Measurements from ENCODE around the gene UBE2Q2.
A peak's percentile ranks its signal among the peaks of the same experiment; 100 is the strongest.
"Not testable (repeated sequence)": the region's sequence is repeated elsewhere in the genome, so short reads cannot be mapped to it uniquely, and the experiment has no call there.

UBE2Q2 gene

GRCh38 chr15:75842722-75843677, at the start of gene UBE2Q2:
Gene UBE2Q2, plus strand, starts transcription at chr15:75843447. Its CDS starts 220 bp downstream, at chr15:75843667.
- peak; percentile 79 for DNase-seq

GRCh38 chr15:75796321-75796720, 46.9 kb upstream of the UBE2Q2 start:
- DNase-seq = no peak

GRCh38 chr15:75797146-75797545, 46.1 kb upstream of the UBE2Q2 start:
- not testable (repeated sequence) for DNase-seq

DNA sequence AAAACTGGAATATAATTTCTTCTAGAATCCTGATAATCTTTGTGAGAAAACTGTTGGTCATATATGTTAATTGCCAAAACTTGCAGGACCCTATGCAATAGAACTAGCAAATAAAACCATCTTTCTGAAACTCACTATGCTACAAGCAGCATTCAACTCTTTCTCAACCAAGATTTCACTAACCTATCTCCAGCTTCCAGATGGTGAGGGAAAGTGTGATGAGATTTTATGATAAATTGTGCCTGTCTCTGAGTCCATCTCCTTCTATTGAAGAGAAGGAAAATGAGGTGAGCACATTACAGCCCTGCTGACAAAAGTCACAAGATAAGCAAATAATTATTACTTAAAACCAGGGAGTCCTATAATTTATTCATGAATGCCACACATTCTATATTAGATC, 44.1 kb upstream of the UBE2Q2 start:
- DNase-seq = no peak

GRCh38 chr15:75800409-75800808, 42.8 kb upstream of the UBE2Q2 start:
- DNase-seq = not testable (repeated sequence)

DNA sequence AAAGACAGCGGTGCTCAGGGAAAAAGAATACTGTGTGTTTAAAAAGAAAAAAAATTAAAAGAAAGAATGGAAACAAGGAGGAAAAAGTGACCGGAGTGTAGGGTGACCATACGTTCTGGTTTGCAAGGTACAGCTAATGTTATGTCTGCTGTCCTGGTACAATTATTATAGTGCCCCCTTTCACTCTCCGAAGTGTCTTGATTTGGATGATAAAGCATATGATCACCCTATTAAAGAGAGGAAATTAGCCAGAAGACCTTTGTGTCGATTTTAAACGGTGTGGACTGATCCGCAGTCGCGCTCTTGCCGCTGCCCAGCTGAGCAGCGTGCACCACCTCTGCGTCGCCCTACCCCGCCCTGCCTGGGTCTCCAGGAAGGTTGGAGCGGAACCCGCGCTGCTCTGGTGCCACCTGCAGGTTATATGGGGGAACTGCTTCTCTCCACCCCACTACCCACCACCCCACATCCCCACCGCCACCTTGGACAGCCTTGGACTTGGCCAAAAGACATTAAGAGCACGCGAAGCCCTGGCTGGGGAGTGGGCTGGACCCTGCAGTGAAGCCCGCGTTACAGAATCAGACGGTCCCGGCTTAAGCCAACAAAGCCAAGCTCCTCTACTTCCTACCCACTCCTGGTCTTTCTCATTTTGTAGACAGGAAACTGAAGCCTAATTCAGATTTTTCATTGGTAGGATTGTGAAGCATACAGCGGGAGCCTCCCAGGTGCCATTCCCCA, 41.2 kb upstream of the UBE2Q2 start:
- peak; percentile 70 for DNase-seq

GRCh38 chr15:75807486-75807885, 35.8 kb upstream of the UBE2Q2 start:
- DNase-seq = not testable (repeated sequence)

- not testable (repeated sequence) for DNase-seq
These were observed 35.2 kb upstream of the UBE2Q2 start for GRCh38 chr15:75808009-75808408.

GRCh38 chr15:75808563-75808962, 34.7 kb upstream of the UBE2Q2 start:
- DNase-seq = no peak

DNA sequence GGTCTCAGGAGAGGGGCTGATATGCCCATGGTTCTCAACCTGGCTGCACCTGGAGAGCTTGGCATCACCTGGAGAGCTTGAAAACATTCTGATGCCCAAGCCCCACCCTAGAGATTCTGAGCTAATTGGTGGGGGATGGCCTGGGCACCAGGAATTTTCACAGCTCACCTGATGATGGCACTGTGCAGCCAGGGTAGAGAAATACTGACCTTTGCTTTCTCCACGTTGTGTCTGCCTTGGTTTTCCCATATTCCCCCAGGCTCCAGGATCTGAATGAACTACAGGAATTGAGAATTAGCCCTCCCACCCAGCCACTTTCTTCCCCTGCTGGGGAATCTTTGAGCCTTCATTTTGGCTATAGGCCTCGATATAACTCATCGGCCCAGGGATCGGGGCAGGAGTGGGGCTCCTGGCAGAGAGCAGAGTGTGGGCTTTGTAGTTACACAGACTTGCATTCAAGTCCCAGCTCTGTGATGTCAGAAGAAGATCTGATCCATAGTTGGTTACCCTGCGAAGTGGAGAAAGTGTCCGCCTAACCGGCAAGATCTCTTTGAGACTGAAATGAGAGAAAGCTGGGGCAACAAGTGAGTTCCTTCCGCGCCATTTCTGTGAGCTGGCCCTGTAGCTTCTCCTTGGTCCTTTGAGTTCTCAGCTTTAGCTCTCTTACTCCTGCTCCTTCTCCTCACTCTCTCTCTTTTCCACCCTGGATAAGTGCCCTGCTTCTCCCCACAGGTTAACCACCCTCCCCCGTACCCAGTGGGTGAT, 33.1 kb upstream of the UBE2Q2 start:
- DNase-seq = peak; percentile 13

GRCh38 chr15:75810874-75811498, 32.3 kb upstream of the UBE2Q2 start:
- DNase-seq = no peak

DNA sequence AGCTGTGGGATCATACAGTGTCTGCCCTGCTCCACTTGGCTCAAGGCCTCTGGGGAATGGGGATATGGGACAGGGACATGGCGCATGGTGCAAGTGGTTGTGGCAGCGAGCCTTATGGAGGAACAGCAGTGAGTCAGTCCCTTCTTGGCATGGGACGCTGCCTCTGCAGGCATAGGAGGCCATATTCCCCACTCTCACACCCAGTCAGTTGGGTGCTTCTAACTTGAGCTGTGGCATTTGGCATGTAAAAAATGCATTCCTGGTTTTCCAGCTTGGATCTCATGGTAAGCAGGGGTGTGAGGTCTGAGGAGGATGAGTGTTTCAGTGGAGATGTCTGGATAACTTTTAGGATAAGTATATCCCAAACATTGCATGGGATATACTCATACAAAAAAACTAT, 31.6 kb upstream of the UBE2Q2 start:
- DNase-seq = no peak

DNA sequence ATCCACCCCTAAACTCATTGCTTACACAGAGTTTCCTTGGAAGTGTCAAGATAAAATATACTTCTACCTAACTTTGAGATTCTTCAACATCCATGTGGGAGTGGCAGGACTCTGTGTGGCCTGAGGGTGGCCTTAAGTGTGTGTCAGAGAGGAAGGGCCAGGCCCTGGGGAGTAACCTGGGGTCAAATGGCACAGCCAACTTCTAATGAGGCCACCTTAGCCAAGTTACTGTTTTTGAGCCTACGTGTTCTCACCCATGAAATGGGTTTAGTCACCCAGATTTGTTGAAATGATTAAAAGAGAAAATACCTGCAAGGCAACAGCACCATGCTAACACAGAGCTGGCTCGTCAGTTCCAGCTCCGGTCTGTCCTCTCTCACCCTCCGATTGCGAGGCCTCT, 28.5 kb upstream of the UBE2Q2 start:
- DNase-seq = no peak

DNA sequence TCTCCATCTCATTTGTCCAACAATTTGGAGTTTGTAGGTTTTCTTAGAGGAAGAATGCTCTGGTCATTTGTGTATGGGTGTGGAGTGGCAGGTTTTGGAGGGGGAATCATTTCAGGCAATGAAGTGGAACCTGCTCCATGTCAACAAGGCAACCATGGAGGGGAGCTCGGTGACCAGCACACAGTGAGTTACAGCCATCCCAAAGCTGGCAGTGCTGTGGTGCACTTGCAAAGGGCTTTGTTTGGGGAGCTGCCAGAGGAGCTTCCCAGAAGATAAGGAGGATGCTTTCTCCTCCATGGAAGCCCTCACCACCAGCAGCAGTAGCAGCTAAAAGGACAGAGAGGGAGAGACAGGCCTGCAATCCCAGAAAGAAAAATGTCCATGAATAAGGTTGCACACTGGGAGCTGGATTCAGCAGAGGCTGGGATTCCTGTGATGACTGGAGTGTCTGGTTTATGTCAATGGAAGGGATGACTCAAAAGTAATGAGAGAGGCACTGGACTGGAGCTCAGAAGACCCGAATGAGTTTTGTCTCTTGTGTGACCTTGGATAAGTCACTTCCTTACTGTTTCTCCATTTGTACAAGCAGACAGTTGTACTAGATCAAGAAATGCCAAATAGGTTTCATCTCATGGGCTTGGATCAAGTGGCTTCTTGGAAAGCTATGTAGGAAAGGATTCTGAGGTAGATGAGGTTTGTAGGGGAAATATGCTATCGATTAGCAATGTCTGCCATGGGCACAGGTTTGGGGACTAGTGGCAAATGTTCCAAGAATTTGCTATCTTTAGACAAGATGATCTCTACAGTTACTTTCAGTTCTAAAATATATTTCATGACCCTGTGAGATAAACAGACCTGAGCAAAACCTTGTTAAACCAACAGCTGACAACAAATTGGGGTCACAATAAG, 27.2 kb upstream of the UBE2Q2 start:
- no peak for DNase-seq

DNA sequence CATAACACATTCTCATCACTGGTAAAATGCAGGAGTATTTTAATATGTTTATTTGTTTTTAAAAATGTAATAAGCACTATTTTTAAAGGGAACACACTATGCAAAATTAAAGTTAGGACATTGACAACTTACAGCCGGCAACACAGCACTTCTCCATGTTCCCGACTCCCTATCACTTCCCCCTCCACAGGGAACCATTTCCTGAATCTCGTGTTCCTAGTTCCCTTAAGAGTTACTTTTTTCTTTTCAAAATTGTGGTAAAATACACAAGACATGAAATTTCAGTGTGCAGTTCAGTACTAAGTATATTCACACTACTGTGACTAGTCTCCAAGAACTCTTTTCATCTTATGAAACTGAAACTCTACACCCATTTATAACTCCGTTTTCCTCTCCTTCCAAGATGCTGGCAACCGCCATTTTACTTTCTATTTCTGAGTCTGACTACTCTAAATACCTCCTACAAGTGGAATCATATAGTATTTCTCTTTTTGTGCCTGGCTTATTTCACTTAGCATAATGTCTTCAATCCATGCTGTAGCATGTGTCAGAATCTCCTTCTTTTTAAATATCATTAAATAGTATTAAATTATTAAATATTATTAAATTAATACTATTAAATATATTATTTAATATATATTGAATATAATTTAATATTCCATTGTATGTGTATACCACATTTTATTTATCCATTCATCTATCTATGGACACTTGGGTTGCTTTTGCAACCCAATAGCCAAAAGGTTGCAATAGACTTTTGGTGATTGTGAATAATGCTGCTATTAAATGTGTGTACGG, 25.9 kb upstream of the UBE2Q2 start:
- no peak for DNase-seq

DNA sequence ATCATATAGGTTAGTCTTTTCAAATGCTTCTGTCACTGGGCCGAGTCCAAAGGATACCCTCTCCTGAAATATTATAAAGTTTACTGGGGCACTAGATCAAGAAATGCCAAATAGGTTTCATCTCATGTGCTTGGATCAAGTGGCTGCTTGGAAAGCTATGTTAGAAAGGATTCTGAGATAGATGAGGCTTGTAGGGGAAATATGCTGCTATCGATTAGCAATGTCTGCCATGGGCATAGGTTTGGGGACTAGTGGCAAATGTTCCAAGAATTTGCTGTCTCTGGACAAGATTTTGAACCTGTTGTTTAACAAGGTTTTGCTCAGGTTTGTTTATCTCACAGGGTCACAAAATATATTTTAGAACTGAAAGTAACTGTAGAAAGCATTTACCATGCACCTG, 23.0 kb upstream of the UBE2Q2 start:
- DNase-seq = no peak

DNA sequence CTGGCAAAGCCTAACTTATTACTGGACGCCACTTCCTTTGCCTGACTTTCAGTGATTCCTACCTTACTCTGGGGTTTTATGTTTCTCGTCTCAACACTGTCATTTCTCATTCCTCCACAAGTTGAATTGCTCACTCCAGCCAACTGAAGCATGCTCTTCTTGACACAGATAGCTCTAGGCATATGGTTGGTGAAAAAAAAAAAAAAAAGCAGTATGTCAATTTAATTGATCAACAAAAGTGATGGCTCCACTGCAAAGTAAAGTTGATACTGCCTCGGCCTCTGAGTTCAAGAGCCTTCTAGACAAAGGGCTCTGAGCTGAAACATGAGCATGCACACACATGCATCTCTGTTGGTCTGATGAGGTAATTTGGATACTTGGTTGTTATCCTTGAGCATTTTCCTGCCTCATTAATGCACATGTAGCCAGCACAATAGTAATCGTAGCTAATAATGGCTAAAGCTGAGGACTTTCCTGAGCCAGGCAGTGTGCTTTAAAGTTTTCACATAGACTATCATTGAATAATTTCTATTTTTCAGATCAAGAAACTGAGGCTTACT, 21.4 kb upstream of the UBE2Q2 start:
- DNase-seq = no peak

DNA sequence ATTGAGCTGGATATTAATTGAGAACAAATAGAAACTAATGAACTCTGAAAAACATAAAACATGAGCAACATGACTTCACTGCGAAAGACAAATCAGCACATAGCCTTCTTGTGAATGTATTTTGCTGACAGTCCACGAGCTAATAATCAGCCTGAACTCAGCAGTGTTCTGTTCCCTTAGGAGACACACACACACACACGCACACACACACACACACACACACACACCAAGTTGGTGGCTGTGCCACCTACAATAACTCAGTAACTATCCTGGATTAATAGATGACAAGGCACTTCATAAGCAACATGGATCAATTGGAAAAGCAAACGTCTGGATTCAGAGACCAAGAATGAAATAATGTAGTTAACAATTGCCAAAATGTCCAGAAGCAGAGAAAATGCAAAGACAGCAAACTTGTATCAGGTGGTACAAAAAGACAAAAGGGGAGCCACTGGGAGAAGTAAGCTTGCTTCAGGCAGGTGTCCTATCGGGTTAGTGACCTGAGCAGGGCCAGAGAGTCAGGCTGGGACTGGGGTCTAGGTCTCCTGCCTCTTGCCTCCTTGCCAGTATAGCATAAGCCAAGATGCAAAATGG, 20.5 kb upstream of the UBE2Q2 start:
- DNase-seq = no peak

- no peak for DNase-seq
These were observed 19.2 kb upstream of the UBE2Q2 start for GRCh38 chr15:75823860-75824613.
